ENCODE data around the gene ADM5.

DNA sequence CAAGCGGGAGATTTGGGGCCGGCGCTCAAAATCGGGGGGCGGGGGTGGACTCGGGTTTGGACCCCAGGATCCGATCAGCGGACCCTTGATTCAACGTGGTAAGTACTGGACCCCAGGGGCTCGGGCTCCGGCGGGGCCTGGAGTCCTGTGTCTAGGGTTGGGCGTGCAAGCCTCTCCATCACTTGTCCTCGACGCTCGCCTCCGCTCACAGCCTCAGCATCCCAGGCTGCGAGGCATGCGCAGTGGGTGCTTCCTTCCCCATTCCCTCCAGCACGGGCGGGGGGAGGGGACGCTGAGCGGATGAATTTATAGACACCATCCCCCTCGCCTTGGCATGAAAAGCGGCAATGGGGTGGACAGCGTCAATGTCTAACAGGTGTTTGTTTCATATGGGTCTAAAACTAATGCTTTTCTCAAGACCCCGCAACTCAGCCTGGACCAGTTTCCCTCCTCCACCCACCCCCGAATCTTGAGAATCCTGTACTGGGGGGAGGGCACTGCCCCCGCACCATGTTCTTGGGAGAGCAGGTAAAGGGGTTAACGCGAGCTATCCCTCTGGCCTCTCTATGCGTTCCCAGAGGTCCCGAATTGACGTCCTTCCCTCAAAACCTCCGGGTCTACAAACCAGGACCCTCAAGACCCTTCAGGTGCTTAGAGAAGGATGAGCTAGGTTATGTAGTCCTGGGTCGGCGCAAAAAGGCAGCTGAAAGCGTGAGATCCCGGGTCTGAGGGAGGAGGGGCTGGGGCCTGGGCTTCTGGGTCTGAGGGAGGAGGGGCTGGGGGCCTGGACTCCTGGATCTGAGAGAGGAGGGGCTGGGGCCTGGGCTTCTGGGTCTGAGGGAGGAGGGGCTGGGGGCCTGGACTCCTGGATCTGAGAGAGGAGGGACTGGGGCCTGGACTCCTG is 2.1 kb downstream of the ADM5 start:
- TF ChIP-seq EZH2 (IDR thresholded peaks at IDR 0.05) (no peak), POLR2AphosphoS5 (IDR thresholded peaks at IDR 0.05; ENCODE audit: borderline replicate concordance, low read depth, low read length) (no peak)

Measured in SK-N-MC (cell line).